ENCODE results near the gene CTSW. TPM values are rescaled to one million over a fixed set of nuclear protein-coding genes. Genes with fewer than 3 reads are reported as not detected.
A peak's percentile ranks its signal among the peaks of the same experiment; 100 is the strongest.

CTSW gene
- total RNA-seq, 4 donors from 2014 or later, result 0.62 to 3.6 TPM; not detected in 2

GRCh38 chr11:65903068-65903481 lies 23.4 kb downstream of the CTSW start:
- Histone ChIP-seq H3K9me3 (no peaks in the 10 kb centered on the region), H3K4me3 (no peak overlapping the region), H3K27me3 (peaks cover 0 to 17% of the 10 kb centered on the region in 2 donors), H3K36me3 (no peaks in the 10 kb centered on the region), H3K27ac (no peak overlapping the region), H3K4me1 (peaks cover 5 to 7% of the 10 kb centered on the region in 2 donors)
- DNase-seq, result no peak
- intact Hi-C loops (cut with DNase I; ENCODE audit: low total_unique reads), result no loop called here
- TF ChIP-seq POLR2A (IDR thresholded peaks at IDR 0.05), result no peak
- TF ChIP-seq CTCF (IDR thresholded peaks at IDR 0.05), result no peak

GRCh38 chr11:65903715-65904114 lies 24.1 kb downstream of the CTSW start:
- Histone ChIP-seq H3K27me3 (peaks cover 0 to 14% of the 10 kb centered on the region in 2 donors), H3K9me3 (no peaks in the 10 kb centered on the region), H3K4me1 (peaks cover 5 to 7% of the 10 kb centered on the region in 2 donors), H3K36me3 (no peaks in the 10 kb centered on the region), H3K4me3 (no peak overlapping the region), H3K27ac (no peak overlapping the region)
- TF ChIP-seq POLR2A (IDR thresholded peaks at IDR 0.05), result no peak
- no peak for TF ChIP-seq CTCF (IDR thresholded peaks at IDR 0.05)
- DNase-seq, result no peak
- intact Hi-C loops (cut with DNase I; ENCODE audit: low total_unique reads), result no loop called here

GRCh38 chr11:65906602-65907001 lies 27.0 kb downstream of the CTSW start:
- TF ChIP-seq POLR2A (IDR thresholded peaks at IDR 0.05) (no peak), CTCF (IDR thresholded peaks at IDR 0.05) (no peak)
- Histone ChIP-seq H3K4me3 (no peak overlapping the region), H3K36me3 (no peaks in the 10 kb centered on the region), H3K27ac (no peak overlapping the region), H3K27me3 (no peaks in the 10 kb centered on the region), H3K9me3 (no peaks in the 10 kb centered on the region), H3K4me1 (no peaks in the 10 kb centered on the region)
- intact Hi-C loops (cut with DNase I; ENCODE audit: low total_unique reads), result no loop called here
- no peak for DNase-seq

GRCh38 chr11:65907878-65908277 lies 28.2 kb downstream of the CTSW start:
- TF ChIP-seq POLR2A (IDR thresholded peaks at IDR 0.05), result no peak
- no peak for TF ChIP-seq CTCF (IDR thresholded peaks at IDR 0.05)
- no peaks in the 10 kb centered on the region for H3K4me1 ChIP-seq
- no peak overlapping the region for H3K27ac ChIP-seq
- no peaks in the 10 kb centered on the region for H3K27me3 ChIP-seq
- intact Hi-C loops (cut with DNase I; ENCODE audit: low total_unique reads), result no loop called here
- H3K36me3 ChIP-seq, result no peaks in the 10 kb centered on the region
- H3K9me3 ChIP-seq, result no peaks in the 10 kb centered on the region
- no peak for DNase-seq
- no peak overlapping the region for H3K4me3 ChIP-seq

GRCh38 chr11:65911682-65912568 lies 32.3 kb downstream of the CTSW start:
- Histone ChIP-seq H3K27ac (peak overlapping the region; percentile 23 to 29), H3K4me1 (peaks cover 5 to 16% of the 10 kb centered on the region in 2 donors), H3K36me3 (no peaks in the 10 kb centered on the region), H3K4me3 (no peak overlapping the region), H3K27me3 (no peaks in the 10 kb centered on the region), H3K9me3 (no peaks in the 10 kb centered on the region)
- DNase-seq, result peak; percentile 79
- intact Hi-C loops (cut with DNase I; ENCODE audit: low total_unique reads), result no loop called here
- TF ChIP-seq POLR2A (IDR thresholded peaks at IDR 0.05), result no peak
- TF ChIP-seq CTCF (IDR thresholded peaks at IDR 0.05), result peak; percentile 18 to 62 (median 52)
